CD4-positive, CD25-positive, alpha-beta regulatory T cell (primary cell): ENCODE measurements around the gene GTF2E1. TPM values are rescaled to one million over a fixed set of nuclear protein-coding genes. Genes with fewer than 3 reads are reported as not detected.
"Not testable (repeated sequence)": the region's sequence is repeated elsewhere in the genome, so short reads cannot be mapped to it uniquely, and the experiment has no call there.

ENCODE experiments used
- ATAC-seq, 2 donors: fragments of 150-1000 bp; cut with Tn5 transposase; one replicate each; pipeline ENCODE4 v1.10.0; 2021; ENCODE audit warnings: low read depth in 2 of 2, moderate number of reproducible peaks in 2 of 2, moderate library complexity in 1 of 2
- DNase-seq, 3 donors: peaks; one replicate each; pipeline versions ENCODE4 v3.0.0 to v3.0.0-alpha.2; 2012 to 2022; ENCODE audit warnings: mixed read lengths in 1 of 3
- H3K27ac ChIP-seq: one replicate; pipeline ENCODE4 v1.7.0; 2013; ENCODE audit warnings: mild to moderate bottlenecking, low read length; ENCODE audit not compliant: insufficient read depth, poor library complexity, severe bottlenecking
- H3K27me3 ChIP-seq: one replicate; pipeline ENCODE4 v1.7.0; 2013; ENCODE audit warnings: low read length; ENCODE audit not compliant: control insufficient read depth, insufficient read depth
- H3K36me3 ChIP-seq: one replicate; pipeline ENCODE4 v1.7.0; 2013; ENCODE audit warnings: mild to moderate bottlenecking, low read length, moderate library complexity; ENCODE audit not compliant: control insufficient read depth, insufficient read depth
- H3K4me1 ChIP-seq: 2 replicates; pipeline ENCODE4 v1.7.0; 2013; ENCODE audit warnings: mild to moderate bottlenecking, low read length; ENCODE audit not compliant: insufficient read depth, control insufficient read depth, poor library complexity, severe bottlenecking
- H3K4me3 ChIP-seq: one replicate; pipeline ENCODE4 v1.7.0; 2013; ENCODE audit warnings: low read depth, mild to moderate bottlenecking, low read length, moderate library complexity
- H3K9me3 ChIP-seq, 2 experiments: 1 replicate in 1 of 2; 2 replicates in 1 of 2; pipeline ENCODE4 v1.7.0; 2013; ENCODE audit warnings: low read length in 2 of 2, mild to moderate bottlenecking in 1 of 2, moderate library complexity in 1 of 2; ENCODE audit not compliant: control insufficient read depth in 2 of 2
- H3K27ac Mint-ChIP-seq, 3 donors: one replicate each; pipeline ENCODE4 v1.8.0; 2020 to 2022; ENCODE audit warnings: mild to moderate bottlenecking in 3 of 3, mixed read lengths in 3 of 3, moderate library complexity in 2 of 3
- H3K27me3 Mint-ChIP-seq: one replicate; pipeline ENCODE4 v1.8.0; 2022; ENCODE audit warnings: mild to moderate bottlenecking, mixed read lengths
- H3K36me3 Mint-ChIP-seq: one replicate; pipeline ENCODE4 v1.8.0; 2020; ENCODE audit warnings: mixed read lengths
- H3K4me1 Mint-ChIP-seq, 4 donors: one replicate each; pipeline ENCODE4 v1.8.0; 2020 to 2022; ENCODE audit warnings: mixed read lengths in 4 of 4, mild to moderate bottlenecking in 1 of 4
- H3K4me3 Mint-ChIP-seq, 4 donors: one replicate each; pipeline ENCODE4 v1.8.0; 2020 to 2022; ENCODE audit warnings: mild to moderate bottlenecking in 4 of 4, mixed read lengths in 4 of 4, moderate library complexity in 3 of 4
- H3K9me3 Mint-ChIP-seq, 7 donors: one replicate each; pipeline ENCODE4 v1.8.0; 2020 to 2022; ENCODE audit warnings: mixed read lengths in 7 of 7, mild to moderate bottlenecking in 3 of 7, moderate library complexity in 2 of 7
- polyA plus RNA-seq, 4 donors: library from polyadenylated mRNA; unstranded; fragments of 300-500 nt; fragmentation: Illumina TruSeq; gene quantifications; one replicate each; pipeline ENCODE4 v1.2.3, GENCODE V29; 2021
- total RNA-seq: library from RNA; stranded (reverse); gene quantifications from one replicate; pipeline ENCODE4 v1.2.3, GENCODE V29; 2022

Gene GTF2E1
- total and polyA plus RNA-seq, 5 donors from 2014 or later, result 14.7 to 23.1 (median 18.7) TPM

- H3K4me3 ChIP-seq, result no peak overlapping the region
- H3K36me3 ChIP-seq, result peaks cover 10% of the 10 kb centered on the region
- Mint-ChIP-seq H3K4me1 (peaks cover 24 to 49% (median 38%) of the 10 kb centered on the region in 4 donors), H3K36me3 (peaks cover 26% of the 10 kb centered on the region), H3K4me3 (no peak overlapping the region), H3K27ac (peak overlapping the region in 2 of 3 donors; percentile 16 to 74), H3K9me3 (peaks cover 0 to 1% (median 0%) of the 10 kb centered on the region in 7 donors), H3K27me3 (no peaks in the 10 kb centered on the region)
- H3K27ac ChIP-seq, result no peak overlapping the region
- no peak for DNase-seq
- H3K4me1 ChIP-seq, result peaks cover 9% of the 10 kb centered on the region
- ATAC-seq, result no peak
- no peaks in the 10 kb centered on the region for H3K9me3 ChIP-seq
- no peaks in the 10 kb centered on the region for H3K27me3 ChIP-seq
Observed at GRCh38 chr3:120713262-120713661, 29.3 kb upstream of the GTF2E1 start.

GRCh38 chr3:120719167-120719834 is 23.2 kb upstream of the GTF2E1 start:
- peak; percentile 62 to 86 (median 77) for DNase-seq
- H3K36me3 ChIP-seq, H3K27me3 Mint-ChIP-seq, H3K27me3 ChIP-seq, H3K9me3 ChIP-seq: not testable (repeated sequence)
- H3K27ac ChIP-seq, result peak overlapping the region; percentile 72
- Mint-ChIP-seq H3K9me3 (peaks cover 0 to 17% (median 1%) of the 10 kb centered on the region in 7 donors), H3K4me1 (peaks cover 32 to 61% (median 47%) of the 10 kb centered on the region in 4 donors), H3K36me3 (peaks cover 19% of the 10 kb centered on the region), H3K4me3 (peak overlapping the region; percentile 90 to 96 (median 93)), H3K27ac (peak overlapping the region; percentile 93 to 99 (median 96))
- H3K4me1 ChIP-seq, result peaks cover 24% of the 10 kb centered on the region
- ATAC-seq, result peak; percentile 87
- peak overlapping the region; percentile 80 for H3K4me3 ChIP-seq

GRCh38 chr3:120726791-120727190 is 15.8 kb upstream of the GTF2E1 start:
- Mint-ChIP-seq H3K27me3 (no peaks in the 10 kb centered on the region), H3K9me3 (peaks cover 0 to 2% (median 0%) of the 10 kb centered on the region in 7 donors), H3K4me3 (no peak overlapping the region), H3K36me3 (peaks cover 29% of the 10 kb centered on the region), H3K4me1 (peaks cover 5 to 29% (median 21%) of the 10 kb centered on the region in 4 donors), H3K27ac (peak overlapping the region in 1 of 3 donors; percentile 71)
- DNase-seq (no peak), ATAC-seq (no peak)
- no peak overlapping the region for H3K4me3 ChIP-seq
- no peaks in the 10 kb centered on the region for H3K27me3 ChIP-seq
- H3K4me1 ChIP-seq, result no peaks in the 10 kb centered on the region
- H3K36me3 ChIP-seq, result peaks cover 3% of the 10 kb centered on the region
- H3K9me3 ChIP-seq, result no peaks in the 10 kb centered on the region
- no peak overlapping the region for H3K27ac ChIP-seq

GRCh38 chr3:120730576-120731542 is 11.7 kb upstream of the GTF2E1 start:
- Mint-ChIP-seq H3K4me3 (no peak overlapping the region), H3K27me3 (no peaks in the 10 kb centered on the region), H3K9me3 (peaks cover 0 to 6% (median 0%) of the 10 kb centered on the region in 7 donors), H3K27ac (peak overlapping the region; percentile 55 to 77 (median 77)), H3K36me3 (peaks cover 26% of the 10 kb centered on the region), H3K4me1 (peaks cover 5 to 29% (median 20%) of the 10 kb centered on the region in 4 donors)
- Histone ChIP-seq H3K4me1 (no peaks in the 10 kb centered on the region), H3K27me3 (no peaks in the 10 kb centered on the region), H3K36me3 (peaks cover 3% of the 10 kb centered on the region), H3K9me3 (no peaks in the 10 kb centered on the region), H3K27ac (peak overlapping the region; percentile 5), H3K4me3 (no peak overlapping the region)
- no peak for ATAC-seq
- DNase-seq, result no peak

- not testable (repeated sequence) for H3K9me3 ChIP-seq, ATAC-seq, H3K36me3 Mint-ChIP-seq, H3K9me3 Mint-ChIP-seq, H3K36me3 ChIP-seq, H3K27me3 ChIP-seq, H3K27ac ChIP-seq, H3K27ac Mint-ChIP-seq, H3K4me3 ChIP-seq, H3K27me3 Mint-ChIP-seq
- Mint-ChIP-seq H3K4me3 (peak overlapping the region in 1 of 4 donors; percentile 4), H3K4me1 (peaks cover 7 to 26% (median 13%) of the 10 kb centered on the region in 4 donors)
- DNase-seq, result peak in 2 of 3 donors; percentile 14 to 59
- peaks cover 11% of the 10 kb centered on the region for H3K4me1 ChIP-seq
Observed at GRCh38 chr3:120738006-120738405, 4.5 kb upstream of the GTF2E1 start.

- H3K4me3 Mint-ChIP-seq, result peak overlapping the region; percentile 93 to 96 (median 94)
- H3K9me3 Mint-ChIP-seq, result peaks cover 0 to 8% (median 2%) of the 10 kb centered on the region in 7 donors
- DNase-seq, result no peak
- Histone ChIP-seq H3K27ac (peak overlapping the region; percentile 99), H3K4me1 (peaks cover 18% of the 10 kb centered on the region), H3K4me3 (peak overlapping the region; percentile 99), H3K9me3 (no peaks in the 10 kb centered on the region), H3K36me3 (peaks cover 5% of the 10 kb centered on the region), H3K27me3 (no peaks in the 10 kb centered on the region)
- H3K4me1 Mint-ChIP-seq, result peaks cover 20 to 51% (median 34%) of the 10 kb centered on the region in 4 donors
- no peaks in the 10 kb centered on the region for H3K27me3 Mint-ChIP-seq
- peak overlapping the region in 2 of 3 donors; percentile 87 to 98 for H3K27ac Mint-ChIP-seq
- ATAC-seq, result no peak
- H3K36me3 Mint-ChIP-seq, result peaks cover 3% of the 10 kb centered on the region
Observed at GRCh38 chr3:120741320-120741719, 1.2 kb upstream of the GTF2E1 start.

GRCh38 chr3:120741837-120742197 is 727 bp upstream of the GTF2E1 start:
- no peaks in the 10 kb centered on the region for H3K27me3 ChIP-seq
- H3K4me3 ChIP-seq, result peak overlapping the region; percentile 99
- H3K4me1 ChIP-seq, result peaks cover 18% of the 10 kb centered on the region
- H3K36me3 ChIP-seq, result peaks cover 5% of the 10 kb centered on the region
- no peaks in the 10 kb centered on the region for H3K9me3 ChIP-seq
- Mint-ChIP-seq H3K4me1 (peaks cover 20 to 55% (median 35%) of the 10 kb centered on the region in 4 donors), H3K27me3 (no peaks in the 10 kb centered on the region), H3K9me3 (peaks cover 0 to 6% (median 2%) of the 10 kb centered on the region in 7 donors), H3K27ac (peak overlapping the region; percentile 82 to 98 (median 97)), H3K4me3 (peak overlapping the region; percentile 93 to 96 (median 94)), H3K36me3 (peaks cover 3% of the 10 kb centered on the region)
- H3K27ac ChIP-seq, result peak overlapping the region; percentile 99
- ATAC-seq (peak; percentile 13 to 14), DNase-seq (no peak)
